BJ (cell line): ENCODE results near the gene SBNO2. TPM values are rescaled to one million over a fixed set of nuclear protein-coding genes. Genes with fewer than 3 reads are reported as not detected.

Source experiments
- CTCF ChIA-PET: fragments of 350-600 bp; formaldehyde crosslinking; extraction: SDS; loops from one replicate; lab custom pipeline; 2021; ENCODE audit warnings: antibody characterized with exemption, inconsistent platforms; lab: Yijun Ruan, JAX
- POLR2A ChIA-PET: fragments of 300-600 bp; sonication (Branson Sonifier 250); formaldehyde crosslinking; extraction: SDS; loops from one replicate; lab custom pipeline; 2021; ENCODE audit warnings: antibody characterized with exemption; lab: Charles Lee
- DNase-seq: peaks from one replicate; pipeline ENCODE4 v3.0.0-alpha.2; 2011; ENCODE audit warnings: low read depth
- H3K27me3 ChIP-seq: 2 replicates; pipeline ENCODE4 v1.6.0; 2011; ENCODE audit warnings: low read length; ENCODE audit not compliant: control insufficient read depth, insufficient read depth
- H3K36me3 ChIP-seq: 2 replicates; pipeline ENCODE4 v1.5.1; 2011; ENCODE audit warnings: low read length; ENCODE audit not compliant: control insufficient read depth, insufficient read depth
- H3K4me3 ChIP-seq: 2 replicates; pipeline ENCODE4 v1.5.1; 2011; ENCODE audit warnings: low read depth, mild to moderate bottlenecking, control low read depth, low read length
- CTCF ChIP-seq: IDR thresholded peaks from 2 replicates; pipeline ENCODE4 v1.5.1; 2011; ENCODE audit warnings: low read depth, mild to moderate bottlenecking, control low read depth, inconsistent platforms, low read length, moderate library complexity; ENCODE audit not compliant: insufficient read depth
- polyA plus RNA-seq: library from polyadenylated mRNA; depleted of rRNA; stranded (reverse); fragments of >200 nt; gene quantifications from 2 replicates; pipeline ENCODE4 v1.2.3, GENCODE V29; 2011

The SBNO2 gene
- polyA plus RNA-seq, 1 experiment = 26.1 TPM

GRCh38 chr19:1150333-1151036, 23.6 kb downstream of the SBNO2 start:
- Histone ChIP-seq H3K4me3 (no peak overlapping the region), H3K36me3 (peaks cover 33% of the 10 kb centered on the region), H3K27me3 (no peaks in the 10 kb centered on the region)
- ChIA-PET POLR2A (no interaction called here), CTCF (interaction anchor here (0.9 kb wide), 1 partner anchor 119 kb away, joined by 3 read pairs; the partner anchor contains the start of gene CIRBP)
- TF ChIP-seq CTCF = no peak
- DNase-seq = no peak

GRCh38 chr19:1149259-1150045, 24.6 kb downstream of the SBNO2 start:
- ChIA-PET POLR2A (no interaction called here), CTCF (no interaction called here)
- no peak for DNase-seq
- no peak for TF ChIP-seq CTCF
- no peak overlapping the region for H3K4me3 ChIP-seq
- H3K36me3 ChIP-seq = peaks cover 36% of the 10 kb centered on the region
- no peaks in the 10 kb centered on the region for H3K27me3 ChIP-seq

GRCh38 chr19:1147934-1148549, 26.0 kb downstream of the SBNO2 start:
- Histone ChIP-seq H3K4me3 (no peak overlapping the region), H3K36me3 (peaks cover 43% of the 10 kb centered on the region), H3K27me3 (no peaks in the 10 kb centered on the region)
- ChIA-PET POLR2A (no interaction called here), CTCF (no interaction called here)
- TF ChIP-seq CTCF = no peak
- DNase-seq = no peak

GRCh38 chr19:1146858-1147780, 26.9 kb downstream of the SBNO2 start:
- H3K4me3 ChIP-seq = no peak overlapping the region
- H3K36me3 ChIP-seq = peaks cover 39% of the 10 kb centered on the region
- TF ChIP-seq CTCF = no peak
- ChIA-PET CTCF (no interaction called here), POLR2A (no interaction called here)
- no peaks in the 10 kb centered on the region for H3K27me3 ChIP-seq
- DNase-seq = no peak
